ENCODE results near the gene FAM53C.
"Not testable (repeated sequence)": the region's sequence is repeated elsewhere in the genome, so short reads cannot be mapped to it uniquely, and the experiment has no call there.

The FAM53C gene

DNA sequence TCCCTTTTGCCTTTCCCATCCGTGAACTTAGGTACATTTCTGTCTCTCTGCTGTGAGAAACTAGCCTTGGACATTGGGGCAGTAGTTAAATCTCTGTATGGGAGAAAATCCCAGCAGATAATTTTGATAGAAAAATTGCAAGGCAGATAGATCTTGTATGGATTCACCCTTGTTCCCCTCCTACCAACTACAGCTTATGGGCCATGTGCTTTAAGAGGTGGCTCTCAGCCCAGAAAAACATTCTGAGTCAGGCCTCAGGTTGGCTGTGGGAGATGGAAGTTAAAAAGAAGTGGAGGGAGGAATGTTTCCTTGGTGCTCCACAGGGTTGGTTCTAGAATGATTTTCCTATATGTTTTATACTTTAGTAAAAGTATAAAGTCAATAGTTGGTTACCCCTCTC is 13.0 kb downstream of the FAM53C start:
- DNase-seq (ENCODE audit: low read depth): no peak

DNA sequence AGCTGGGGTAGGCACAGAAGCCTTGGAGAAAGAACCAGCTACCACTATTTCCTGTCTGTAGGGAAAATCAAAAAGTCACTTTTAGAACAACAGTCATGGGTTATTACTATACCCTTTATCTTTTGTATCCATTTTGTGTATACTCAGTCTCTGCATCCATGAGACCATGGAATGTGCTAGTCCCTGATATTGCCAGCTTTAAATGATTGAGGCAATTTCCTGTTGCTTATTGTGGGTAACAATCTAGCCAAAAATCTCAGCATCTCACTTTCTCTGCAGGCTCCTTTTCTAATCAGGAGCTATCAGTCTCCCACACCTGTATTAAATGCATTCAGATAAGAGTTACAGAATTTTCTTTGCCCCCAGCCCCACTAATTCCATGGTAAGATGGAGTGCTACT is 13.5 kb downstream of the FAM53C start:
- DNase-seq (ENCODE audit: low read depth): no peak

DNA sequence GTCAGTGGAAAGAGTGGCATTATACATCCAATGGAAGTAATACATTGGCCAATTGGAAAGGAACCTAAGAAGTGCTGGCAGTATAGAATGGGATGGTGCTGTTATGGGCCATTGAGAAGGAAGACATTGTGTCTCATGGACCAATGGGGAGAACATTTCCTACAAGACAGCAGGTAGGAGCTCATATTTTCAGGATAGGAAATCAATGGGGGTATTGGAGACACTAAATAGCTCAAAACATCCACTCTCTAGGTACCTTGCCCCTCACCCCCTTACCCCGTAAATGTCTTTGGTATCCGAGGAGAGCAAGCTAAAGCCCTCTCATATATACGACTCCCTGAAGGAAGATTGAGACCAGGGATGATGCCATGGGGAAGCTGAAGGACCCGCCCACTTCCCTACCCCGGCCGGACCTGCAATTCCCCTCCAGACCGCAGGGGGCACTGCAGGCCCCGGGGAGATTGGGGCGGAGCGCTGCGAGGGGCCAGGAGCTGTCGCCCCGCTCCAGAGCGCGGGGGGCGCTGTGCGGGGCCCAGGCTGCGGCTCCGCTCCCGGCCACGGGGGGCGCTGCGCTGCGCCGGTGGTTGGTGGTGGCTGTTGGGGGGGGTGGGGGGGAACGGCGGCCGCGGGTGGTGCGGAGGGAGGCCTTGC is 14.1 kb downstream of the FAM53C start, which contains the start of gene KDM3B:
KDM3B (plus strand) TSS at position 615 of the 651 bp plus-strand sequence. CDS start 111 bp downstream, outside the sequence.
- DNase-seq (ENCODE audit: low read depth): peak; percentile 93

DNA sequence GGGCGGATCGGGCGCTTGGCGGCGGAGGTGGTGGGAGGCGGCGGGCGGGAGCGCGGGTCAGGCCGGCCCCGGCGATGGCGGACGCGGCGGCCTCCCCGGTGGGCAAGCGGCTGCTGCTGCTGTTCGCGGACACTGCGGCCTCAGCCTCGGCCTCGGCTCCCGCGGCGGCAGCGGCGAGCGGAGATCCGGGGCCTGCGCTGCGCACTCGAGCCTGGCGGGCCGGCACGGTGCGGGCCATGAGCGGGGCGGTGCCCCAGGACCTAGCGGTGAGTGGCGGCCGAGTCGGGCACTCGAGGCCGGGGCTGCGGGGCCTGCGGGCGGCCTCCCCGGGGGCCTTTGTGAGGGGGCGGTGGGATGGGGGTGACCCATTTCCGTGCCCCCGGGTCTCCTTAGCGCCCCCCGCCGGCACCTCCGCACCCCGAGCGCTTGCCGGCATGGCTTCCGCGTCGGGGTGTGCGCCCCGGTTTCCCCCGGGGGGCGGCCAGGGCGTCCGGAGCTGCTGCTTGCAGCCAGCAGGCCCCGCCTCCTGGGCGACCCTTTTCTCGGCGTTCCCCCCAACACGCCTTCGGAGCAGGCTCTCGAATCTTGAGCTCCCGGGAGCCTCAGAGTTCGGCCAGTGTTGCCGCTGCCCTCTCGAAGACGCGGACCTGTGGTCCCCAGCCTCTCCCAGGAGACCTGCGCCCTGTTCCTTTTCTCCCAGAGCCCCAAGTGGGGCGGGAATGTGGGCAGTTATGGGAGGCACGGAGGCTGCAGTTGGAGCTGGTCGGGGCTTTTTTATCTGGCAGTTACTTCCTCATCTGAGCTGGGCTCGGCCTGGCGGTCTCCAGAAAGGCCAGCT is 14.9 kb downstream of the FAM53C start:
- peak; percentile 68 for DNase-seq (ENCODE audit: low read depth)

DNA sequence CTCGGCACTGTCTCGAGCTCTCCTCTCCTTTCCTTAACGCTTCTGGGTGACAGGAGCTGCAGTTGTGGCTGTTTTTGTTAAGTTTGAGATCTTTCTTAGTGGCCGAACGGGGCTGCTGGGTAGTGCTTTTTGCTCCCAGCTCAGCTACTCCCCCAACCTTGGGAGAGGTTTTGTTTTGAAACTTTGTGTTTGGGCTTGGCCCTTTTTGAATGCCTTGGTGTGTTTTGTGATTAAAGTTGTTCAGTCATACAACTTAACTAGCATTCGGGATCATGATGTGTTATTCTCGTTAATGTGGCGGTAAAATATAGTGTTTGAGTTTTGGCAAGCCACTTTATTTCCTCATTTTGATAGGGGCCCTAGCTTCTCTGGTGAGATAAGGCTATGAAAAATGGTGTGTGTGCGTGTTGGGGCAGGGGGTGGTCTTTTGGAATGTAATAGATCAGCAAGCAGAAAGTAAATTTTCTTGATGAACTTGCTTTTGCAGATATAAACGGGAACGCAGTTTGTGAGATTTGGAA is 15.6 kb downstream of the FAM53C start:
- no peak for DNase-seq (ENCODE audit: low read depth)

DNA sequence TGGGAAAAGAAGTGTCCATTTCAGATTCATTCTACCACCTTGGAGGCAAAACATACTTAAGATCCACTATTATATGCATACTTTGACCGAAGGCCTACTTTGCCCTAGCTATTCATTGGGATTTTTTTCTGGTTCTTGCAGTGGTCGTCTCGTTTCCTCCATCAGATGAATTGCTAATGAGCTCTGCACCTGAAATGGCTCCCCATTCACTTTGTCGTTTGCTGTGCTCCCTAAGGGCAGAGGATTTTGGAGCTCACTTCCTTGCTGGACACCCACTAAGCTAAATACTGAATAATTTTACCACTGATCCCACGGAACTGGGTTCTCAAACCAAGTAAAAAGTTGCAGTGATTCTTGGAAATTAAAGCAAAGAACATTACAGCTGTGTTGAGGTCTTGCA is 16.3 kb downstream of the FAM53C start:
- DNase-seq (ENCODE audit: low read depth): no peak

DNA sequence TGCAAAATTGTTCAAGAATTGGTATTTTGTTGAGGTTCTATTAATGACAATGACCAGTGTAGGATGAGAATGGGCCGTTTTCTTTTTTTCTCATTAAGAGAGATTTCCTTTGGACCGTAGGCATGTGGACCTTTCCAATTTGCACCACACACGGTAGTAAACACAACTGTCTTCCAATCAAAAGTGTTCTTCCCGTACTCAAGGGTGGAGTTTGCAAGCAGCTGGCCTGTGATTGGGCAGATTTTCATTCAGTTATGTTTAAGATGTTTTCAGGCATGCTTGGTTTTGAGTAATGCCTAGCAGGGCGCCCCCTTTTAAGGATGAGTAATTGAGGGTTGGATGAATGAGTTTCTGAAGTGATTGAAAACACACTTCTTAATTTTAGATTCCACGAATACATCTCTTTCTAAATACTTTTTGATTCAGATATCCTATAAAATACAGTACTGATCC is 16.9 kb downstream of the FAM53C start:
- DNase-seq (ENCODE audit: low read depth): no peak

DNA sequence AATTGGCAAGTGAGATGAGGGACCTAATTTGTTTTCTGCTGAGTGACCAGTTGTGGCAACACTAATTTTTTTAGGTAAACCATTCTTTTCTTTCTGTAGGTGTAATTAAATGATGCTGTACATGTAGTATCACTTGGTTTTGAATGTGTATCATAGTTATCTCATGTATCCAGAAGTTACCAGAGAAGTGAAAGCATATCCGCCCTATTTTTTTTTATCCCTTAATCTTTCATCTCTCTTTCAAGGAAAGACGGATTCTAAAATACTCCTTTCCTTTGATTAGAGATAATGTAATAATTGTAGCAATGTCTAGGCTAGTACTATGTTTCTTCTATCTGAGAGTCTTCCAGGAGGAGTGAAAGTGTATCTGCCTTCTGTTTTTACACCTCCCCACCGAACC is 21.6 kb downstream of the FAM53C start:
- no peak for DNase-seq (ENCODE audit: low read depth)

DNA sequence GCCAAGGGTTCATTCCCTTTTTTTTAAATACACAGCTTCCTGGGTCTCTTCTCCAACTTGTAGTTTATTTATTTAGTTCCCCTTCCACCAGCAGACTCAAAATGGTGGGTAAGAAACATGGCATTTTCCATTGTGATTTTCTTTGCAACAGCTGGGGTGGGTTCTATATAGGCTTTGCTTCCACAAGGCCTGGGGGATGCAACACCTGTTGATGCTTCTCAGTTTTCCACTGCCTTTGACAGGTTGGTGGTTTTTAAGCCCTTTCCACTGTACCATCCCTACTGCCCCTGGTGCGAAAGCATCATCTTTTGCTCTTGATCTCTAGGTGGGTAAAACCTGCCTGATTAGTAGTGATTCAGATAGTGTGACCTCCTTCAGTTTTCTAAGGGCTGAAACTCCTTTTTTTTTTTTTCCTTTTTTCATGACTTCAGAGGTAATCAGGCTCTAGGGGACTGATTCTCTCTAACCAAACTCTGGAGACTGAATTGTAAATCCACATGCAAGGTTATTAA is 22.9 kb downstream of the FAM53C start:
- DNase-seq (ENCODE audit: low read depth): no peak

DNA sequence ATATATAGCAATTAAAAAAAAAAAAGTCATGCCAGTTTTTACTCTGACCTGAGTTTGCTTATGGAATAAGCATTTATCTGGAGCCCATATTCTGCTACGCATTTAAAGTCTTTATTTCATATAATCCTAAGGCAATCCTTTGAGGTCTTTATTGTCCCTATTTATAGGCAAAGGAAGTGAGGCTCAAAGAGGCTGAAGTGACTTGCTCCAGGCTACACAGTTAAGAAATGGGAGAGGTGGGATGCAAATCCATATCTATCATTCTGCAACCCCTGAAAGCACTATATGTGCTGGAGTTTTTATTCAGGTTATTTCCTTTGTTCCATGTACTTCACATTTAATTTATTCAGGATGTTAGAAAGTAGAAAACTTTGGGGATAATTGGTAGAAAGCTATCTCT is 26.5 kb downstream of the FAM53C start:
- DNase-seq (ENCODE audit: low read depth): no peak

DNA sequence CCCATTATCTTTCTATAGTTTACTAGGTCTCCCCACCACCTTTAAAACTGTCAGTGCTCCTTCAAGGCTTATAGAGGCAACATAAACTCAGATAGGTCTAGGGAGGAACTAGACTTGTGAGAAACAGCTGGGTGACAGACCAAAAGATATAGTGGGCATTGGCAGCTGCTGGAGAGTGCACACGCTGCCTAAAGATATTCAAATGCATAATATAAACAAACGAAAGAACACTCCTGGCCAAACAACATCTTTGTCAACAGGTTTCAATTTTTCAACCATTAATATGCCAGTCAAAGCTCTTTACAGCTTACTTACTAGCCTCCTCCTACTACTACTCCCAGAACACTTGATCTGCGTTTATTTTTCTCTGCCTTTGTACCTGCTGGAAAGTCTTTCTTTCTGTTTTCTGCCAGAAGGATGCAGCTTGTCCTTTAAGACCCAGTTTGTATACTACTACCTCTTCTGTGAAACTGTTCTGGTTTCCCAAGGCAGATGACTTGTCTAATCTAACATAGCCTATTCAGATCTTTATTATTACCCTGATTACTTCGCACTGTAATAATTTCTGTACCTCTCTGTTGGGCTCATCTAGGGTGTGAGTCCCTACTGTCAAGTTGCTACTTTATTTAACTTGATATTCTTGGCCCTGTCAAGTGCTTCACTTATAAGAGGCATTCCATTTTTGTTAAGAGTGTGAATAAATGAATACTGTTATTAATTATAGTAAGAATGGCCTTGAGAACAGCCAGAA is 28.7 kb downstream of the FAM53C start:
- no peak for DNase-seq (ENCODE audit: low read depth)

DNA sequence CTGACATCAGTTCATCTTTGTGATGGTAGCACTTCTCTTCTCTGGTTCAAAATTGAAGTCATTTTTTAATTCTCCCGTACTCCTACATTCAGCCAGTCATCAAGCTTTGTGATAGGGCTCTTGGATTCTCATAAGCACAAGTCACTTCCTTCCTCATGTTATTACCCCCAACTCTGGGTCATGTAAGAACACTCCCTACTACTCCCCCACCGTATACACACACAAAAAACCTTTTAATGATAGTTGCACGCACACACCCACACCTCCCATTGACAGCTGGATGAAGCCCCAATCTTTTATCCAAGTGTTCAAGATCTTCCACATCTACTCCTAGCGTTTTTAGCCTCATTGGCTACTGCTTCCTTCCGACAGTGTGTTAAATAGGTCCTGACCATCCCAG is 31.2 kb downstream of the FAM53C start:
- no peak for DNase-seq (ENCODE audit: low read depth)

DNA sequence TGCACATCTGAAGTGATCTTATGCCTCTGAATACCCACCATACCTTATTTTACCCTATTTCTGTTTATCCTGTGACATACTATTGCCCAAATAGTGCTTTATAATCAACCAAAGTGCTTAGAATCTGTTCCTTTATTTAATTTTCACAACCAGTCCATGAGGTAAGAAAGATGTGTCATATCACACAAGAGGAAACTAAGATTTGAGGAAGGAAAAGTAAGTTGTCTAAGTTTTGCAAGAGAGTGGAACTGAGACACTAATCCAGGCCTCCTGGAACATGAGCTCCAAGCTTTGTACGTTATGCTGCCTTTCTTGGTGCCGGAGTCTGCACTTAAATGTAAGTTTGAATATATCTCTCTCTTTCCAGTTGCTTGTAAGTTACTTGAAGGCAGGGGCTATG is 31.6 kb downstream of the FAM53C start:
- no peak for DNase-seq (ENCODE audit: low read depth)

DNA sequence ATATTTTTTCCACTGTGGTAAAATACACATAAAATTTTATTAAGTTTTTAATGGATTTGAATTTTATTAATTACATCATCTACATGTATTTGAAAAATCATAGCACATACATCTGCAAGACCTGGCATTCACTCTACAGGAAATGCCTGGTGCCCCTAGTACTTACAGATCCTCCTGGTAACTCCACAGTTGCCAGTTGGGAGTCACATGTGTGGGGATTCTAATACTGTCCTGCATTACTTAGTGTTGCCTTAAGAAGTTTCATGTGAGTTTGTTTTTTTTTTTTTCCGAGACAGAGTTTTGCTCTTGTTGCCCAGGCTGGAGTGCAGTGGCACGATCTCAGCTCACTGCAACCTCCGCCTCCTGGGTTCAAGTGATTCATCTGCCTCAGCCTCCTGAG is 32.5 kb downstream of the FAM53C start:
- no peak for DNase-seq (ENCODE audit: low read depth)

DNA sequence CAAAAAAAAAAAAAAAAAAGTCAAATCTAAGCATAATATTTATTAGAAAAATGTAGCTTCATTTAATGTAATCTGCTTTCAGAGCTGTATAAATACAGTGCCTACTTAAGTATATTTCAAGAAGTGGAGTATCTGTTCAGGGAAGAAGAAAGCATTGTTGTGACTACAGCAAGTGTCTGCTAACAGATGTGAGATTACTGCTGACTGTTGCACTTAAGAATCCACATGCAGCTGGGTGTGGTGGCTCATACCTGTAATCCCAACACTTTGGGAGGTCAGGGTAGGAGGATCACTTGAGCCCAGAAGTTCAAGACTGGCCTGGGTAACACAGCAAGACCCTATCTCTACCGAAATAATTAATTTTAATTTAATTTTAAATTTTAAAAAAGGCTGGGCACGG is 33.4 kb downstream of the FAM53C start:
- DNase-seq (ENCODE audit: low read depth): no peak

DNA sequence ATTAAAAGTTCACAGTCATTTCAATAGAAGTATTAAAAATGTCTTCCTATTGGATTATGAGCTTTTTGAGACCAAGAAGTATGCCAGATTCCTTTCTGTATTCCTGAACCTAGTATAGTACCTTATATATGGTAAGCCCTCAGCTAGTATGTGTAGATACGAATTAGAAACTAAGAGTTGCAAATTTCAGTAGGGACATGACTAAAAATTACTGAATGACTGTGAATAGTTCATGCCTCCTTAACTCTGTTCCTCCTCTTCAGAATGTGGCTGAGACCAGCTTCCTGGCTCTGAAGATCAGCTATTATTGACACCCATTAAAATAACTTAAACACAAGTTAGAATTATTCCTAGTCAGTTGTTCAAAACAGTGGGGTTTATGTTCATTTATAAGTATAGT is 34.2 kb downstream of the FAM53C start:
- DNase-seq (ENCODE audit: low read depth): no peak

DNA sequence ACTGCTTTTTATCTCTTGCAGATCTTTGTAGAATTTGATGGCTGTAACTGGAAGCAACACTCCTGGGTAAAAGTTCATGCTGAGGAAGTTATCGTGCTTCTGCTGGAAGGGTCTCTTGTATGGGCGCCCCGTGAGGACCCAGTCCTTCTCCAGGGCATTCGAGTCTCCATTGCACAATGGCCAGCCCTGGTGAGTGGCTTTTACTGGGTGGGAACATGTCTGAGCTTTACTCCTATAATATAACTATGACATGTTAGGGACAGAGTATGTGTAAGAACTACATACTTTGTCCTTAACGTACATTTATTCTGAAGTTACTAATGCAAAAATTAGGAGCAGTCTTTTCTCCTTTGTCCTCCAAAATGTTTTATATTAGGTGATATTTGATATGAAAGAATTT is 34.6 kb downstream of the FAM53C start:
- no peak for DNase-seq (ENCODE audit: low read depth)

DNA sequence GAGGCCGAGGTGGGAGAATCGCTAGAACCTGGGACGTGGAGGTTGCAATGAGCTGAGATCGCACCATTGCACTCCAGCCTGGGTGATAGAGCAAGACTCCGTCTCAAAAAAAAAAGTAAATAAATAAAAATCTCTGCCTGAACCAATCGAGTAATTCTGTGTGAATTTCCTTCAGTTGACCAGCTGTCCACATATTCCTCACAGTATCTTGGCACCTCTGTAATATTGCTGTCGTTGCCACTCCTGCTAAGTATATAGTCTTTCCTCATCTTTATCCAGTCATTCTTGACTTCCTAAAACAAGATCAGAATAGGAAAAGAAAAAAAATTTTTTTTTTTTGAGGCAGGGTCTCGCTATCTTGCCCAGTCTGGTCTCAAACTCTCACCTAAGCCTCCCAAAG is 44.3 kb downstream of the FAM53C start:
- DNase-seq (ENCODE audit: low read depth): no peak

DNA sequence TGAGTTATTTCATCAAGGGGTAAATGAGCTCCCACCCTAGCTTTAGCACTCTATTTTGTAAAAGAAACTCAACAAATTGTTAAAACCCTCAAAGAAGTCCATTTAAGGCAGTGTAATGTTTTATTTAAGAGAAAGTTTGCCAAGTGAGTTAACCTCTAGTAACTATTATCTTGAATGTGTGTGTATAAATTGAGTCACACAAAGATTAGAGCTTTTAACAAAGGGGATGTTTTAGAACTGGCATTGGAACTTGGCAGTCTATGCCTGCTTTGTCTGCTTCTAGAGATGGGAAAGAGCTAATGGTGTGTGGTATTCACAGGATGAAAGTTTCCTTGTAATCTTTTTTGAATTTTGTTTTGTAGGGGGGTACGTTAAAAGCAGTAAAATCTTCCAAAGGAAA is 47.6 kb downstream of the FAM53C start:
- no peak for DNase-seq (ENCODE audit: low read depth)

DNA sequence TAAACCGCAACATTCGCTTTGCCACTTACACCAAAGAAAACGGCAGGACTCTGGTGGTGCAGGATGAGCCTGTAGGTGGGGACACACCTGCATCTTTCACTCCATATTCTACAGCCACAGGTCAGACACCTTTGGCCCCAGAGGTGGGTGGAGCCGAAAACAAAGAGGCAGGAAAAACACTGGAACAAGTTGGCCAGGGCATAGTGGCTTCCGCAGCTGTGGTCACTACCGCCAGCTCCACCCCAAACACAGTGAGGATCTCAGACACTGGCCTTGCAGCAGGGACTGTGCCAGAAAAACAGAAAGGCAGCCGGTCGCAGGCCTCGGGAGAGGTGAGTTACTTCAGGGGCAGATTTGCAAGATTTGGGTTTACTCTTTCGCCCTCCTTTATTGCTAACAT is 48.2 kb downstream of the FAM53C start:
- DNase-seq (ENCODE audit: low read depth): no peak

DNA sequence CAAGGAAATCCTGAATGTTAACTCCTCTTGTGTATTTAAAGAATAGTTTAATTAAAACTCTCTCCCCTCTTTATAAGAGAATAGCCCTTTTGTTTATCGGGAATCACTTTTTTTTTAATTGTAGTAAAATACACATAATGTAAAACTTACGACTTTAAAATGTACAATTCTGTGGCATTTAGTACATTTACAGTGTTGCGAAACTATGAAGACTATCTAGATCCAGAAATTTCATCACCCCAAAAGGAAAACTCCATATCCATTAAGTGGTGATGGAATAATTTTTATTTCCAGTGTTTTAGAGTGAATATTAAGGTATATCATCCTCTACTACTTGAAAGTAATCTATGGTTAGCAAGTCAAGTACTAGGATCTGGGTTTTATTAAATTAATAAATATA is 51.3 kb downstream of the FAM53C start:
- DNase-seq (ENCODE audit: low read depth): no peak

DNA sequence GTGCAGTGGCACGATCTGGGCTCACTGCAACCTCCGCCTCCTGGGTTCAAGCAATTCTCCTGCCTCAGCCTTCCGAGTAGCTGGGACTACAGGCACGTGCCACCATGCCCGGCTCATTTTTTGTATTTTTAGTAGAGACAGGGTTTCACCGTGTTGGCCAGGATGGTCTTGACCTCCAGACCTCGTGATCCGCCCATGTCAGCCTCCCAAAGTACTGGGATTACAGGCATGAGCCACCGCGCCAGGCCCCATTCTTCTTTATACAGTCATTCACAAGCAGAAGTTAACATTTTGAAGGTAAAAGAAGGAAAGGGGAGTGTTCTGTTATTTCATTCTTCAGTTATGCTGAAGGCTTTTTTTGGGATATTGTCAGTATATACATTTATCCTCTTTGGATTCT is 51.8 kb downstream of the FAM53C start:
- not testable (repeated sequence) for DNase-seq (ENCODE audit: low read depth)

Data from activated T-helper 1 cell treated with Interleukin-2 at 50 U/mL for 16 hours (primary cell).